ENCODE results near the gene ADGRG6. TPM values are rescaled to one million over a fixed set of nuclear protein-coding genes. Genes with fewer than 3 reads are reported as not detected.

The ADGRG6 gene
- total and polyA plus RNA-seq, 10 of the 15 experiments (the other 5 are each of a cell fraction or from before 2014, with no cell fraction given): 0.01 to 0.24 (median 0.13) TPM; not detected in 7

GRCh38 chr6:142349215-142349823 lies 47.5 kb downstream of the ADGRG6 start (continued):
- TF ChIP-seq, protein P1, sequence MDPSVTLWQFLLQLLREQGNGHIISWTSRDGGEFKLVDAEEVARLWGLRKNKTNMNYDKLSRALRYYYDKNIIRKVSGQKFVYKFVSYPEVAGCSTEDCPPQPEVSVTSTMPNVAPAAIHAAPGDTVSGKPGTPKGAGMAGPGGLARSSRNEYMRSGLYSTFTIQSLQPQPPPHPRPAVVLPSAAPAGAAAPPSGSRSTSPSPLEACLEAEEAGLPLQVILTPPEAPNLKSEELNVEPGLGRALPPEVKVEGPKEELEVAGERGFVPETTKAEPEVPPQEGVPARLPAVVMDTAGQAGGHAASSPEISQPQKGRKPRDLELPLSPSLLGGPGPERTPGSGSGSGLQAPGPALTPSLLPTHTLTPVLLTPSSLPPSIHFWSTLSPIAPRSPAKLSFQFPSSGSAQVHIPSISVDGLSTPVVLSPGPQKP (IDR thresholded peaks at IDR 0.05; ENCODE audit: low read depth, low read length): no peak
- TF ChIP-seq, protein P2, sequence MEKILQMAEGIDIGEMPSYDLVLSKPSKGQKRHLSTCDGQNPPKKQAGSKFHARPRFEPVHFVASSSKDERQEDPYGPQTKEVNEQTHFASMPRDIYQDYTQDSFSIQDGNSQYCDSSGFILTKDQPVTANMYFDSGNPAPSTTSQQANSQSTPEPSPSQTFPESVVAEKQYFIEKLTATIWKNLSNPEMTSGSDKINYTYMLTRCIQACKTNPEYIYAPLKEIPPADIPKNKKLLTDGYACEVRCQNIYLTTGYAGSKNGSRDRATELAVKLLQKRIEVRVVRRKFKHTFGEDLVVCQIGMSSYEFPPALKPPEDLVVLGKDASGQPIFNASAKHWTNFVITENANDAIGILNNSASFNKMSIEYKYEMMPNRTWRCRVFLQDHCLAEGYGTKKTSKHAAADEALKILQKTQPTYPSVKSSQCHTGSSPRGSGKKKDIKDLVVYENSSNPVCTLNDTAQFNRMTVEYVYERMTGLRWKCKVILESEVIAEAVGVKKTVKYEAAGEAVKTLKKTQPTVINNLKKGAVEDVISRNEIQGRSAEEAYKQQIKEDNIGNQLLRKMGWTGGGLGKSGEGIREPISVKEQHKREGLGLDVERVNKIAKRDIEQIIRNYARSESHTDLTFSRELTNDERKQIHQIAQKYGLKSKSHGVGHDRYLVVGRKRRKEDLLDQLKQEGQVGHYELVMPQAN (conservative IDR thresholded peaks at IDR 0.05): no peak
- TF ChIP-seq POLR2A (IDR thresholded peaks at IDR 0.05; ENCODE audit: low read depth, low read length): no peak
- TF ChIP-seq, protein P3, sequence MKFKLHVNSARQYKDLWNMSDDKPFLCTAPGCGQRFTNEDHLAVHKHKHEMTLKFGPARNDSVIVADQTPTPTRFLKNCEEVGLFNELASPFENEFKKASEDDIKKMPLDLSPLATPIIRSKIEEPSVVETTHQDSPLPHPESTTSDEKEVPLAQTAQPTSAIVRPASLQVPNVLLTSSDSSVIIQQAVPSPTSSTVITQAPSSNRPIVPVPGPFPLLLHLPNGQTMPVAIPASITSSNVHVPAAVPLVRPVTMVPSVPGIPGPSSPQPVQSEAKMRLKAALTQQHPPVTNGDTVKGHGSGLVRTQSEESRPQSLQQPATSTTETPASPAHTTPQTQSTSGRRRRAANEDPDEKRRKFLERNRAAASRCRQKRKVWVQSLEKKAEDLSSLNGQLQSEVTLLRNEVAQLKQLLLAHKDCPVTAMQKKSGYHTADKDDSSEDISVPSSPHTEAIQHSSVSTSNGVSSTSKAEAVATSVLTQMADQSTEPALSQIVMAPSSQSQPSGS (IDR thresholded peaks at IDR 0.05; ENCODE audit: low read length): no peak
- TF ChIP-seq, protein P4, sequence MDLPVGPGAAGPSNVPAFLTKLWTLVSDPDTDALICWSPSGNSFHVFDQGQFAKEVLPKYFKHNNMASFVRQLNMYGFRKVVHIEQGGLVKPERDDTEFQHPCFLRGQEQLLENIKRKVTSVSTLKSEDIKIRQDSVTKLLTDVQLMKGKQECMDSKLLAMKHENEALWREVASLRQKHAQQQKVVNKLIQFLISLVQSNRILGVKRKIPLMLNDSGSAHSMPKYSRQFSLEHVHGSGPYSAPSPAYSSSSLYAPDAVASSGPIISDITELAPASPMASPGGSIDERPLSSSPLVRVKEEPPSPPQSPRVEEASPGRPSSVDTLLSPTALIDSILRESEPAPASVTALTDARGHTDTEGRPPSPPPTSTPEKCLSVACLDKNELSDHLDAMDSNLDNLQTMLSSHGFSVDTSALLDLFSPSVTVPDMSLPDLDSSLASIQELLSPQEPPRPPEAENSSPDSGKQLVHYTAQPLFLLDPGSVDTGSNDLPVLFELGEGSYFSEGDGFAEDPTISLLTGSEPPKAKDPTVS (IDR thresholded peaks at IDR 0.05; ENCODE audit: low read depth, low read length): no peak
- no peak for TF ChIP-seq ZNF592 (IDR thresholded peaks at IDR 0.05)
- TF ChIP-seq RUNX3 (IDR thresholded peaks at IDR 0.05; ENCODE audit: low read length): no peak
